HG02759 (cell line): ENCODE measurements around the gene PER1.
"Not testable (repeated sequence)": the region's sequence is repeated elsewhere in the genome, so short reads cannot be mapped to it uniquely, and the experiment has no call there.

ENCODE experiments used
- ATAC-seq: cut with Tn5 transposase; IDR thresholded peaks from one replicate; pipeline ENCODE4 v1.9.1; 2021; ENCODE audit warnings: mild to moderate bottlenecking, moderate library complexity; ENCODE audit not compliant: unreplicated experiment

Gene PER1

DNA sequence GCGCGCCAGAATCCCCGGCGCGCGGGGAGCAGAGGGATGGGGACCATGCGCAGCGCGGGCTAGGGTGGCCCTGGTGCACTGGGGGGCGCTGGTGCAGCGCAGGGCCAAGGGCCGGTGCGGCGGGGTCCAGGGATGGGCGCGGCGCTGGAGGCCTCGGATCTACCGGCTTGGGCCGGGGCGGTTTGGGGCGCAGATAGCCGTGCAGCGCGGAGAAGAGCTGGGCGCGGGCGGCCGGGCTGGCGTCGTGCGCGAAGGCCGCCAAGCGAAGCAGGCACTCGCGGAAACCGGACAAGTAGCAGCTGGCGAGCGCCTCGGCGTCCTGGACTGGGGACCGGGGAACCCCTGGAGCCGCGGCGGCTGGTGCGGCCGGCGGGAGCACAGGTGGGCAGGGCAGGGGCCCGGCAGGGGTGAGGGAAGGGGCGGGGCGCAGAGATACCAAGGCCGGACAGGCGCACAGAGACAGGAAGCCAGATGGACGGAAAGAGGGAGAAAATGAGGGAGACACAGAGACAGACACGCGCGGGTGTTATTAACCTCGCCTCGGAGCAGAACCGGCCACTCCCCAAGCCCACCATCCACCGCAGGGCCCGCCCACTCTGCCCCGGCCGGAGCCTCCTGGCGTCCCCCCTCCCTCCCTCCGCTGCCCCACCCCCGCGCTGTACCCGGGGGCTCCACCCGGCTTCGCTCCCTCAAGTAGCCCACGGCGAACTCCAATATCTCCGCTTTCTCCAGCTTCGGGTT, 30.4 kb downstream of the PER1 start:
- ATAC-seq, result peak; percentile 29

DNA sequence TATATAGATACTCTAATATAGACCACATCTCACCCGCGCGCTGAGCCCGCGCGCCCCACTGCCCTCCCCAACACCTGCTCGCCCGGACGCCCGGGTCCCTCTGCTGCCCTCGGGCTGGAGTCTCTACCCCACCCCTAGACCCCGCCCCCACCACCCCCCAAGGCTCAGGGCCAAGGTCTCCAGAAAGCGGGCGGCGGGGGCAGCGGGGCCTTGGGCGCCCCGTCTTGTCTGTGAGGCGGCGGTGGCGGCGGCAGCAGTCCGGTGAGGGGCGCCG, 30.9 kb downstream of the PER1 start:
- ATAC-seq, result no peak

DNA sequence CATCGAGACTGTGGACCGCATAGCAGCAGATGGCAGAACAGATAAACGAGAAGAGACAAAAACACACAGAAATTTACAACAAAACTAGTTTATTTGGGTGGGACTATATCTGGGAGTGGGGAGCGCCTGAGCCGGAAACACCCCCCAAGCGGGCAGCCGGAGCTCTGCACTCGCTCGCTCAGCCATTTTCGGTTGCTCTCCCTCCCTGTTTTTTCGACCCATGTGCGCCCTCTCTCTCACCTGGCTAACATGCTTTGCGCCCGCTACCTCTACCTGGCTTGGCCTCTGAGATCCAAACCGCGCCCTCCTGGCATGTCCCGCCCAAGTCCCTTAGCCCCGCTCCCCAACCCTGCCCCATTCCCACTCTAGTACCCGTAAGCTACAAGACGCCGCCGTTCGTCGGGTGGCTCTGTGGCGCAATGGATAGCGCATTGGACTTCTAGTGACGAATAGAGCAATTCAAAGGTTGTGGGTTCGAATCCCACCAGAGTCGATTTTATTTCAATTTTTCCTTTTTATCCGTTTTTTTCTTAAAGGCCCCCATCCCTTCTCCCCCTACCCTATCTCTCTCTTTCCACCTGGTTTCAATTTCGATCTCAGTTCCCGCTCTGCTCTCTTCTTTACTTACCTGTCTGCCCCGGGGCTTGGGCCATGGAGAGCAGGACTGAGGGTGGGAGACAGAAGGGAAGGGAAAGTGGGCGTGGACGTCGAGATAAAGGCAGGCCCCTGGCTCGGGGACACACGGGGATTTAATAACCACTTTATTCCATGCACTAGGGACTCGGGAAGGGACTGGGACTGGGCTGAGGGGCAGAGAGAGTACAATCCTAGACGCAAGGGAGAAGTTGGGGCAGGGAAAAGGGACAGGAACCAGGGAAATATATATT, 31.4 kb downstream of the PER1 start:
- no peak for ATAC-seq

DNA sequence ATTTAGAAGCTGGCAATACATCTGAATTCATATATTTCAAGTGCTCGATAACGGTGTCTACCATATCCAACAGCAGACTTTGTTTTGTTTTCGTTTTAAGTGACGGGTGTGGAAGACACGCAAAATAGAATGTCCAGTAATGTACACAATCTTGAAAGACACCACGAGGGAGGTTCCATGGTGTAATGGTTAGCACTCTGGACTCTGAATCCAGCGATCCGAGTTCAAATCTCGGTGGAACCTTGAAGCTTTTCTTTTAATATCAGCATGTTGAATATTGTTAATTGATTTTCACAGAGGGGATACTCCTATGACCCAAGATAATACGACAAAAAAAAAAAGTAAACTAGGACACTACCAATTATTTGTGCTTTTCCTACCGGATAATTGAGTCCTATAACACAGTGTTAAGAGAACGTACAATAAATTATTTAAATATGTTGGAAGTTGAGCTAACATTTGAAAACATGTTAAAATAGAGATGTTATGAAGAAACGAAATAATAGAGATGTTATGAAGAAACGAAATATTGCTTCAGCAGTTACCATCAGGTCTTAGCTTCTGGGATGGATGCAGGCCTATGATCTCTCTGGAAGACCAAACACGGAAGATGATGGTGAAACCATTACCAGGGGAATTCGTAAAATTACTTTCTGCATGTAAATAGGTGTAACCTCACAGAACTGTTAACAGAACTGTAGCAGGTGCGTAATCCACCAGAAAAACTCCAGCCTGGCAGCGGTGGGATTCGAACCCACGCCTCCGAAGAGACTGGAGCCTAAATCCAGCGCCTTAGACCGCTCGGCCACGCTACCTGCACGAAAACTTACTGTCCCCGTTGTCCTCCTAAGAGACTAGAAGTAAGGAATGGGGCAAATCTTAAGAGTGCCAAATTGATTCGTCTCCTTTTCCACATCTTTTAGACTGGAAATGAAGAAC, 32.4 kb downstream of the PER1 start:
- ATAC-seq, result no peak

DNA sequence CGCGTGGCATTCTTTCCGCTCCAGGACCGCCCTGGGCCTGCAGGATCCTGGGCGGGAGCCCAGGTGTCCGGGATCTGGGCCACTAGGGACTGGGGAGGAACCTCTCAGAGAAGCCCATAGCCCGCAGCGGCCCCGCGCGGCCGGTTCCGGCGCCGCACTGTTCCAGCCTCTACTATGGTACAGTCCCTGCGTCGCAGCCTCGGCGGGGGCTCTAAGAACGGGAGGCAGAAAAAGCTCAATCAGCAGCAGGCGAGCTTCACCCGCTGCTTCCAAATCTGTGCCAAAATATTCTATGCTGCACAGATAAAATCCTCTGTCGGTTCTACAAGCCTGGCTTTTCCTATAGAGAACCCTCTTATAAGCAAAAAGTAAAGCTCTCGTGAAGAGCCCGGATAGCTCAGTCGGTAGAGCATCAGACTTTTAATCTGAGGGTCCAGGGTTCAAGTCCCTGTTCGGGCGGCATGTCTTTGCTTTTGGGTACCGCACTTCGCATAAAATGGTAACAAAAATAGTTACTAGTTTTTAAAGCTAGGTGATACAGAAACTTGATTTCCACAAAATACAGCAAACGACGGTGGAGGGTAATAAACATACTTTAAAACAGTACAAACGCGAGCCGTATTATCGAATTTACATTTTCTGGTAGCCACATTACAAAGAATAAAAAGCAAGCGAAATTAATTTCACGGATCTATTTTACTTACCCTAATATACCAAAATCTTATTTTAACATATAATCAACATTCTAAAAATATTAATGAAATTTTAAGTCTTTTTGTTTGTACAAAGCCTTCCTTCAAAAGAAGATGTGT, 33.2 kb downstream of the PER1 start:
- ATAC-seq, result peak; percentile 51

DNA sequence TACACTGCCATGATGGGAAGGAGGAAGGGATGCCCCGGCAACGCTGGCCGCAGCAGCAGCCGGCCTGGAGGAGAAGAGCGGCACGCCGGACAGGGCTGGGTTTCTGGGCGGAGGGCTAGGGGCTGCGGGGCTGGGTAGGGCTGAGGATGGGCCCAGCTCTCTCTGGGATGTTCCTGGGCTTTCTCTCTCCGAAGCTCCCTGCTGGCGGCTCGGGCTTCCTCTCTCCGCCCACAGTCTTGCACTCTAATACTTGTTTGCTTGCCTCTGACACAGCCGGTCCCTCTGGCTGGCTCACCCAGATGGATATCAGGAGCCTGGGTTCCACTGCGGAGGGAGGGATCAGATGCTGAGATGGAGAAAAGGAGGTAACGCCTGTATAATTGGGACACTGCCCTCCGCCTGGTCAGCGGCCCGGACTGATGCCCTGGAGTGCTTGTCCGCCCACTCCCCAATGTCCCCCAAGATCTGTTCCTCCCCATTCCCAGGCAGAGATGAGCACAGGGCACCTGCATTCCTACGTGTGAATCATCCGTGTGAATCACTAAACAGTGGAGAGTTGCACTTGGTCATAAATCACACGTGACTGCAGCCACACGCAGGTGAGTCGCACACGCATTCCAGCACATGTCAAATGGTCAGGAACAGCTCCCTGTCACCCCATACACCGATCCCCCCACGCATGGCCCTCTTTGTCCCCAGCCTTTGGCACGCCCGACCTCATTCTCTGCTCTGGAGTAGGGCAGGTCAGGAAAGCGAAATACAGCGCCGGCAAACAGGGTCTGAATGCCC, 34.0 kb downstream of the PER1 start, which contains the start of gene ALOXE3:
Gene ALOXE3, minus strand, starts transcription at position 535 of the 789 bp plus-strand sequence. Its CDS starts 524 bp downstream, at position 11.
- no peak for ATAC-seq

DNA sequence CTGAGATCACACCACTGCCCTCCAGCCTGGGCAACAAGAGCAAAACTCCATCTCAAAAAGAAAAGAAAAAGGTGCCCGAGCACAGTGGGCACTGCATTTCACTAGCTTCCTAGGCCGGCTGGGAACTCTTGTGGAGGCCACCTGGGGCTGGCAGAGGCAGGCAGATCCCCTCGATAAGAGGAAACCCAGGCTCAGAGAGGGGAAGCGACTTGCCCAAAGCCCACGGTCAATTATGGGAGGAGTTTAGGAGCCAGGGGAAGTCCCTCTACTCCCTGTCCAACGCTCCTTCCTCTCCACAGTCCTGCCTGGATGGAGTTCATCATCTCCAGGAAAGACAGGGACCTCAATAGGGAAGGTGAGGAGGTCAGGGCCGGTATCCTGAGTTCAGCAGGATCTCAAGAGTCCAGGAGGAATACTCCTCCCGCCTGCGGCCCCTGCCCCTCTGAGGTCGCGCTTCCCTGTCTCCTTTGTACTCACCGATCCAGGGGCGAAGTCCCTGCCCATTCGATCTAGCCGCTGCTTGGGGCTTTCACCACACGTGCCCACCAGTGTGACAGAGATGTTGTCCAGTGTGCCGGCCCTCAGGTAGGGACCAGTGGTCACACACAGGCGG, 34.7 kb downstream of the PER1 start:
- no peak for ATAC-seq

DNA sequence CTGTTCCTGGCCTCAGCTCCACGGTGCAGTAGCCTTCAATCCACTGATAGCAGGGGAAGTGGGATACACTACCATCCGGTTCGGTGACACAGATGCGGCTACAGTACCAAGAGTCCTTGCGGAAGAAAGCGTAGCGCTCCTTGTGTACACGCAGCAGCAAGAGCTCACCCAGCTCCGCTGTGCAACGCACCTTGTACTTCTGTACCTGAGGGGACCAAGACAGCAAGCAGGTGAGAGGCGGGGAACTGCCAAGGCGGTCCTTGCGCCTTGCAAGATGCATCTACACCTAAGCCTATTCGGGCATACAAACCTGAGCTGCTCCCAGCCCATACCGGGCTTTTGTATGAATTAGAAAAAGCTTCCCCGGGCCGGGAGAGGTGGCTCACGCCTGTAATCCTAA, 35.4 kb downstream of the PER1 start:
- ATAC-seq, result no peak

DNA sequence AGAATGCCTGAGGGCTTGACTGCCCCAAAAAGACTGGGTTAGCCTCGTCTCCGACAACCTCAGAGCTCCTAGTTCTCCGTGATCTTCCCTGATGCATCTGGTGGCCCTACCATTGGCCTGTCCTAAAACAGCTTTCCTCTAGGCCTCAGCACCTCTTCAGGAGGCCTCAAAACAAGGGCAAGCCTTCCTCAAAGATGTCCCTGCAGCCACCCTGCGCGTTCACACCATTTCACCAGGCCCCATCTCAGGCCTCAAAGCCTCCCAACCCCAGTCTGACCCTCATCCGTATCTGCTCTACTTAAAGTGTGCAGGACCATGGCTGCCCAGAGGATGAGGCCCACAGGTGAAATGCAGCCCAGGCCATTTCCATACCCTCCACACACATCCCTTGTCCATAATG, 41.3 kb downstream of the PER1 start:
- ATAC-seq, result no peak

DNA sequence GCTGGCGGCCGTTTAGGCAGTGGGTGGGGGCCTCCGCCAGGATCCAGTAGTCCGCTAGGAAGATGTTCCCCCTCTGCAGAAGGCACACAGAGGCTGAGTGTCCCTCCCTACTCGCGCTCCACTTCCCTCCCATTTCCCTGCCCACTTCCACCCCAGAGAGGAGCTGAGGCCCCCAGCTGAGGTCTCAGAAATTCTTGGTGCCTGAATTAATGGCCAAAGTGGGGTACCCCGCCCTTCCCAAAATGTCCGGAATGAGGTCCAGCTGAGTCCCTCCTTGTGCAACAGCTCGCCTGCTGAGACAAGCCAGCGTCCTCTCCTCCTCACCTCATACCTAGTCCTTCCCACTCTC, 41.8 kb downstream of the PER1 start:
- no peak for ATAC-seq

DNA sequence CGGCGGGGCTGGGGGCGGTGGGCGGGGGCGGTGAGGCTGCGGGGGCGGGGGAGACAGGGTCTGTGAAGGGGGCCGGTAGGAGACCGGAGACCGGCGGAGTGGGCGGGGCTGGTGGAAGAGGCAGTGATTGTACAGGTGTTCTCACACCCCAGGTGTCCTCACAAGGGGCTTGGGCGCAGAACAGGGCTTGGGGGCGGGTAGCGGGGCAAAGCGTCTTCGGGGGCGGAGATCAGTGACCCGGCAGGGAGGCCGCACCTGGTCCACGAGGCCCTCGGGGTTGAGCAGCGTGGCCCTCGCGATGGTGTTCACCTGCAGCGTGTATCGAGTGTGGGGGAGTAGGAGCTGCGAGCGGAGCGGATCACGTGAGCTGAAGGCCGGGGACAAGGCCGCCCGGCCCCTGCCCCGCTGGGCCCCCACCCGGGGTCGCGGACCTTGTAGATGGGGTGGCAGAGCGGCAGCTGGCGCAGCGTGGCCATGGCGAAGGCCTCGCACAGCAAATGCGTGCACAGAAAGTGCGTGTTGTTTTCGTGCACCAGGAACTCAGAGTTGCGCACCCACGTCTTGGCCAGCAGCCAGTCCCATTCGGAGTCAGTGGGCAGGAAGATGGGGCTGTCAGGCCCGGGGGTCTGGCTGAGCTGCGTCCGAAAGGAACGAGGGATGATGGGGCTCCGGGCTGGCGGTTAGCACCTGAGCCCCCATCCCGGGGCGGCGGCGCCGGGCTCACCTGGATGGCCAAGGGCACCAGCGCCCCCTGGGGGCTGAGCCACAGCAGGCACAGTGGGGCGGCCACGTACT, 42.3 kb downstream of the PER1 start:
- ATAC-seq, result no peak

DNA sequence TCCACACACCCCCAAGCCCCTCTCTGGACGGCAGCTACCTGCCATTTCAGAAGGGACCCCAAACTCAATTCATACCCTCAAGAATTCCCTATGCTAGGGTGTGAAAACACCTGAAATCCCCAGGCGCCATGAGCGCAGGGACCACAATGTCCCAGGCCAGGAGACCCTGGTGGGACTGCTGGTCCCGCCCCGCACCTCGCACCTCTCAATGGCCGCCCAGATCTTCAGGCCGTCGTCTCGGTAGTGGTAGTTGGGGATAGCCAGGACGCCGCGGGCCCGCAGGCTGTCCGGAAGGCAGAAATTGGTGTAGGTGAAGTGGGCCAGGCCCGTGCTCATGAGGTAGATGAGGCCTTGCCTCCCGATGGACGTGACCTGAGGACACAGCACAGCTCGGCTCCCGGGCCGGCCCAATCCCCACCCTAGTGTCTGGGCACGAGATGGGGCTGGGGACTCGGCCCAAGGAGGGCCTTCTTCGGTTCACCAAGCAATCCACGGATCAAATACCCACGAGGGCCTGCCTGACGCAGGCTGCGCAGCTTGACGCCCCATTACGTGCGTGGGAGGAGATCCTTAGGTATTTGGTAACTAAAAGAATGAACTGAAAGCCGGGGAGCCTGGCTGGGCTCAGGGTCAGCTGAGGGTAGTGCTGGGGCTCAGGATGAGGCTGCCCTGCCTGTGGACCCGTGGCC, 43.1 kb downstream of the PER1 start:
- no peak for ATAC-seq

DNA sequence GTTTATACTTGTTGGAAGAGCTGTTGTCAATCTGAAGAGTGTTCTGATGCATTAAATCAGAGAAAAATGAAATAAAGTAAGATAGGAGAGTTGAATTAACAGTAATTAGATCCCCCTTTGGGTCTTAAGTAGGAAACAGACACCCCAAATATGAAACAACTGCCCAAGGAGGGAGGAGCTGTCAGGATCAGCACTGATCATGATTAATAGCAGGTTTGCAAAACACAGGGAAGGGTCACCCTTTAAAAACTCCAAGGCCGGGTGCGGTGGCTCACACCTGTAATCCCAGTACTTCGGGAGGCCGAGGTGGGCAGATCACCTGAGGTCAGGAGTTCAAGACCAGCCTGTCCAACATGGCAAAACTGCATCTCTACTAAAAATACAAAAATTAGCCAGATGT, 45.2 kb downstream of the PER1 start:
- not testable (repeated sequence) for ATAC-seq

DNA sequence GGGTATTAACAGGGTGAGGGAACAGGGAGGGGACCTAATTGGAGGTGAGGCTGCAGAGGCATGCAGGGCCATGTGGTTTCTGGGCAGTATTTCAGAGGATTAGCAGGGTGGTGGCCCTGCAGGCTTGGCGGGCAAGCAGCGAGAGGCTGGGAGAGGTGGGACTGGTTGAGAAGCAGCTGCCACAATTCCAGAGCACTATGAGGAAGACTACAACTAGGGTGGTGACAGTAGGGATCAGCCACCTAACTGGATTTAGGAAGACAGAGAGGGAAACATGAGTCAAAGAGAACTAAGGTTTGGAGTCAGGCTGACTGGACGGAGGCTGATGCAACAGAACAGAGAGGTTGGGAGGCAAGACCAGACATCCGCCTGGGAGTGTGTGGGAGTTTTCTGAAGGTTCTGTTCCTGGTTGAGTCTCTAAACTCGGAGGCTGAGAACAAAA, 46.2 kb downstream of the PER1 start:
- no peak for ATAC-seq

DNA sequence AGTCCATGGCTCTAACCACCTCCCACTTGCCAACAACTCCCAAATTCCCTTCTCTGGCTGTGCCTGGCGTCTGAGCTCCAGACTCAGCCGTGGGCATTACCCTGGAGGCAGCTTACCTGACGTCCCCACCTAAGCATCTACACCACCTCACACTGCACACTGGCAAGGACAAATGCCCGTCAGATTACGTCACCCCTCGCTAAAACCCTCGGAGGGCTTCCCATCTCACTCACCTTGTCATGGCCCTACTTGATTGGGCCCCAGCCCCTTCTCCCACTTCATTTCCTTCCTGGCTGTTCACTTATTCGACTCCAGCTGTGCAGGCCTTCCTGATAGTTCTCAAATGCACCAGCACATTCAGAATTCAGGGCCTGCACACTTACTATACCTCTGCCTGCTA, 47.3 kb downstream of the PER1 start:
- no peak for ATAC-seq

DNA sequence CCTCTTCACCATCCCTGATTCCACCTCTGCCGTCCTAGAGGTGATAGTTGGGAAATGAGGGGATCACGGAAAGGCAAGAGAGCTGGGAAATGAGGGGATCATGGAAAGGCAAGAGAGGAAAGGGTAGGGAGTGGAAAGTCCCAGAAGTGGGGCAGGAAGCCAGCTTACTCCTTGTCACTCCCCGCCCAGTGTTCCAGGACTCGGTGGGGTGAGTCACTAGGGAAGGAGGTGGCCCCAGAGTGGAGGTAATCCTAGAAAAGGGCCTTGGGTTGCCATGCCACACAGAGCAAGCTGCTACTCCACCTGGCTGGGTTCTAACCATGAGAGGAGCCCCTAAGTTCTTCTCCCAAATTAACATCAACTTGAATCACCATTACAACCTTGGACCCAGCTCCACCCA, 48.7 kb downstream of the PER1 start:
- ATAC-seq, result no peak

DNA sequence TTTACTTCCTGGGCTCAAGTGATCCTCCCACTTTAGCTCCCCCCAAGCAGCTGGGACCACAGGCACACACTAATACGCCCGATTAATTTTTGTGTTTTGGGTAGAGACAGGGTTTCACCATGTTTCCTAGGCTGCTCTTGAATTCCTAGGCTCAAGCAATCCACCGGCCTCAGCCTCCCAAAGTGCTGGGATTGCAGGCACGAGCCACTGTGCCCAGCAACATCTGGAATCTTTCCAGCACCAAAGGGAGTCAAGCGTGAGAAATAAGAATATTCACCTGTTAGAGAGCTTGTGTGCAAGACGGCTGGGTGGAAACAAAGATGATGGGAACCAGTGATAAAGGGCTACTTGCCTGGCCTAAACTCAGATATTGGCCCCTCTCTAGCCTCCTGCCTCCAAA, 50.5 kb downstream of the PER1 start:
- ATAC-seq, result no peak

DNA sequence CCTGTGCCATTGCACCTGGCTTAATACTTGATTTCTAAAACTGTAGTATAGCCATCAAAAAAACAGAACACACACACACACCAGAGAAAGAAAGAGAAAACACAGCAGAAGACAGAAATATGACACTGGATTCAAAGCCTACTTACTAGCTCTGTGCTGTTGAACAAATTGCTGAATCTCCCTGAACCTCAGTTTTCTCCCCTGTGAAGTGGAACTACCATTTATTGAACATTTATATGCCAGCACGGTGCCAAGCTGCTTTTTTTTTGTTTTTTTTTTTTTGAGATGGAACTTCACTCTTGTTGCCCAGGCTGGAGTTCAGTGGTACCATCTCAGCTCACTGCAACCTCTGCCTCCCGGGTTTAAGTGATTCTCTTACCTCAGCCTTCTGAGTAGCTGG, 51.4 kb downstream of the PER1 start:
- ATAC-seq, result no peak
